ENCODE data around the gene ARMC7. TPM values are rescaled to one million over a fixed set of nuclear protein-coding genes. Genes with fewer than 3 reads are reported as not detected.

The ARMC7 gene
- total and polyA plus RNA-seq, 2 of the 4 experiments (the other 2 are of a cell fraction), result 1.8 to 6.9 TPM

- H3K9ac ChIP-seq (ENCODE audit: low read depth, low read length), result no peak overlapping the region
- H2AK5ac ChIP-seq (ENCODE audit: low read depth, low read length), result peak overlapping the region; percentile 39; the same call in 1 of the 2 replicates
- peaks cover 12% of the 10 kb centered on the region for H3K9me1 ChIP-seq (ENCODE audit: insufficient read depth, low read length)
- no peak overlapping the region for H3K4me3 ChIP-seq (ENCODE audit: insufficient read depth, low read depth, low read length)
- H2AFZ ChIP-seq (replicated peaks; ENCODE audit: low read length, poor library complexity), result no peak overlapping the region
- no peak overlapping the region; the same call in 1 of the 2 replicates for H3K4ac ChIP-seq (ENCODE audit: low read depth, low read length)
- H3K27ac ChIP-seq (ENCODE audit: insufficient read depth, low read length), result no peak overlapping the region
- no peaks in the 10 kb centered on the region; the same call in 1 of the 2 replicates for H4K20me1 ChIP-seq (ENCODE audit: insufficient read depth, low read length)
- H3K79me1 ChIP-seq (ENCODE audit: low read depth in 1 of 2, low read length in 2 of 2), result peaks cover 0 to 19% of the 10 kb centered on the region in 2 experiments; a peak in 1 of 4 replicates
- H3K56ac ChIP-seq (ENCODE audit: extremely low read depth, insufficient read depth, low read length), result no peak overlapping the region
- H3K4me2 ChIP-seq (ENCODE audit: low read depth, low read length), result no peak overlapping the region
- dilution Hi-C loops (cut with HindIII; ENCODE audit: low sequenced_read_pairs, unreplicated experiment) (no loop called here), in situ Hi-C loops (cut with MboI; ENCODE audit: low sequenced_read_pairs) (no loop called here), intact Hi-C loops (cut with micrococcal nuclease) (no loop called here)
- peak overlapping the region; percentile 55 for H2AK9ac ChIP-seq (replicated peaks; ENCODE audit: low read depth, low read length, poor library complexity)
- BruUV-seq (replicated peaks), result no TSS peak
- H2BK15ac ChIP-seq (ENCODE audit: low read depth, low read length), result no peak overlapping the region
- no peak overlapping the region for H4K8ac ChIP-seq (ENCODE audit: low read depth in 2 of 2, low read length in 2 of 2)
- CTCF ChIA-PET, result interaction anchor here (1.0 kb wide), 1 partner anchor 35 kb away, joined by 3 read pairs; no protein-coding TSS in a partner anchor
- ATAC-seq (ENCODE audit: low read depth), result no peak
- no peak overlapping the region for H4K91ac ChIP-seq (ENCODE audit: insufficient read depth, low read depth, low read length)
- H3K27me3 ChIP-seq (ENCODE audit: control insufficient read depth, insufficient read depth, low read length), result no peaks in the 10 kb centered on the region
- DNase-seq, result no peak
- no peak overlapping the region for H2BK120ac ChIP-seq (ENCODE audit: low read depth, low read length)
- no peak overlapping the region for H3K23ac ChIP-seq (ENCODE audit: low read depth, low read length)
- H3K9me3 ChIP-seq (ENCODE audit: control insufficient read depth, insufficient read depth, low read length), result no peaks in the 10 kb centered on the region
- no peak overlapping the region for H3K18ac ChIP-seq (ENCODE audit: low read depth, low read length)
- 100% methylated on average over 1 of the region's 16 CpGs; no CpG with 5 or more reads in 1 of the 2 experiments for WGBS, 2 experiments (ENCODE audit: extremely low coverage in 2 of 2, insufficient read length in 1 of 2)
- H2BK20ac ChIP-seq (ENCODE audit: low read depth, low read length), result no peak overlapping the region
- peaks cover 21% of the 10 kb centered on the region for H3K4me1 ChIP-seq (ENCODE audit: control insufficient read depth, insufficient read depth, low read length)
- no peak overlapping the region for H2BK5ac ChIP-seq (ENCODE audit: low read depth, low read length, poor library complexity, severe bottlenecking)
- no peak overlapping the region for H4K5ac ChIP-seq (ENCODE audit: low read depth, low read length)
- H3K14ac ChIP-seq (replicated peaks; ENCODE audit: low read depth, low read length), result no peak overlapping the region
- TF ChIP-seq SMC3 (IDR thresholded peaks at IDR 0.05; ENCODE audit: low read depth, low read length) (no peak), CEBPB (IDR thresholded peaks at IDR 0.05; ENCODE audit: low read depth, low read length) (no peak), RFX5 (IDR thresholded peaks at IDR 0.05; ENCODE audit: low read depth, low read length) (no peak), CHD1 (IDR thresholded peaks at IDR 0.05; ENCODE audit: low read depth, low read length) (no peak), CTCF (conservative IDR thresholded peaks at IDR 0.05; ENCODE audit: low read depth, low read length) (no peak), USF2 (IDR thresholded peaks at IDR 0.05; ENCODE audit: low read depth, low read length) (no peak), POLR2A (IDR thresholded peaks at IDR 0.05; ENCODE audit: low read depth, low read length) (no peak), RCOR1 (IDR thresholded peaks at IDR 0.05; ENCODE audit: insufficient replicate concordance, low read length) (no peak), MAFK (IDR thresholded peaks at IDR 0.05; ENCODE audit: low read depth, low read length) (no peak), MAZ (IDR thresholded peaks at IDR 0.05; ENCODE audit: borderline replicate concordance, low read depth, low read length) (no peak), NFE2L2 (IDR thresholded peaks at IDR 0.05; ENCODE audit: low read depth, low read length) (no peak), MXI1 (IDR thresholded peaks at IDR 0.05; ENCODE audit: borderline replicate concordance, low read depth, low read length) (no peak), BHLHE40 (IDR thresholded peaks at IDR 0.05; ENCODE audit: low read depth, low read length) (no peak), RAD21 (IDR thresholded peaks at IDR 0.05; ENCODE audit: low read length) (no peak), FOS (IDR thresholded peaks at IDR 0.05; ENCODE audit: low read depth, low read length) (no peak), ELK1 (IDR thresholded peaks at IDR 0.05; ENCODE audit: borderline replicate concordance, low read depth, low read length) (no peak)
- peaks cover 3% of the 10 kb centered on the region for H3K36me3 ChIP-seq (ENCODE audit: control insufficient read depth, insufficient read depth, low read length)
- POLR2A ChIA-PET (ENCODE audit: unreplicated experiment), result no interaction called here
Measured at GRCh38 chr17:75094871-75095399, 14.8 kb upstream of the ARMC7 start.
